ENCODE results near the gene ZNF605. TPM values are rescaled to one million over a fixed set of nuclear protein-coding genes. Genes with fewer than 3 reads are reported as not detected.

The ZNF605 gene
- total and polyA plus RNA-seq, 9 of the 15 experiments (the other 6 are each of a cell fraction or from before 2014, with no cell fraction given), result 0.45 to 1.1 (median 0.68) TPM

- DNase-seq (ENCODE audit: extremely low read depth in 1 of 4, low spot score in 3 of 4) (peak; percentile 16 to 37 (median 30)), FAIRE-seq (peak; percentile 42)
- CTCF ChIA-PET (ENCODE audit: low intra/inter-chr PET ratio), result interaction anchor here (0.5 kb wide), 1 partner anchor 768 kb away, joined by 3 read pairs; no protein-coding TSS in a partner anchor
- TF ChIP-seq RAD21 (CRISPR knock-in tag; conservative IDR thresholded peaks at IDR 0.05 in 1 of 2, IDR thresholded peaks at IDR 0.05 in 1 of 2) (peak in 1 of 2 experiments; percentile 47; a peak in 2 of 4 replicates), NEUROD1 (IDR thresholded peaks at IDR 0.05; ENCODE audit: borderline replicate concordance, low read depth, low read length, partially characterized antibody) (no peak), TOE1 (IDR thresholded peaks at IDR 0.05; ENCODE audit: borderline replicate concordance) (no peak), TOE1 (CRISPR knock-in tag; IDR thresholded peaks at IDR 0.05; ENCODE audit: borderline replicate concordance, low read depth) (no peak), ZEB2 (IDR thresholded peaks at IDR 0.05) (no peak), ZNF253 (CRISPR knock-in tag; conservative IDR thresholded peaks at IDR 0.05) (no peak), E4F1 (CRISPR knock-in tag; IDR thresholded peaks at IDR 0.05; ENCODE audit: borderline replicate concordance) (no peak), CUX1 (CRISPR knock-in tag; IDR thresholded peaks at IDR 0.05) (no peak), RFX7 (CRISPR knock-in tag; IDR thresholded peaks at IDR 0.05) (no peak), CTCFL (IDR thresholded peaks at IDR 0.05; ENCODE audit: borderline replicate concordance, insufficient read depth, low read depth, low read length, poor library complexity, severe bottlenecking) (peak; percentile 25)
Measured at GRCh38 chr12:132921685-132922084, 34.4 kb downstream of the ZNF605 start.

More at GRCh38 chr12:132921685-132922084, 34.4 kb downstream of the ZNF605 start:
- Histone ChIP-seq H3K9me3 (replicated peaks; ENCODE audit: control insufficient read depth, insufficient read depth, low read depth, low read length) (peaks cover 19% of the 10 kb centered on the region), H3K4me3 (no peak overlapping the region), H3K27ac (ENCODE audit: extremely low read depth, low read depth, low read length) (no peak overlapping the region), H3K4me1 (replicated peaks in 1 of 2; ENCODE audit: control insufficient read depth in 2 of 2, insufficient read depth in 2 of 2, low read length in 2 of 2) (no peaks in the 10 kb centered on the region), H3K4me2 (ENCODE audit: insufficient read depth, low read length) (no peak overlapping the region), H4K20me1 (replicated peaks; ENCODE audit: control insufficient read depth, insufficient read depth, low read length) (no peaks in the 10 kb centered on the region), H3K79me2 (ENCODE audit: control insufficient read depth, insufficient read depth, low read length) (no peaks in the 10 kb centered on the region), H3K9me1 (ENCODE audit: control insufficient read depth, insufficient read depth, low read length) (no peaks in the 10 kb centered on the region), H2AFZ (ENCODE audit: low read depth, low read length) (0 out of 2 replicates have a peak overlapping the region, but pooled peaks have one; percentile 17), H3K27me3 (ENCODE audit: control insufficient read depth in 2 of 2, insufficient read depth in 2 of 2, low read length in 2 of 2) (no peaks in the 10 kb centered on the region), H3K9ac (ENCODE audit: insufficient read depth in 1 of 2, low read depth in 2 of 2, low read length in 2 of 2) (no peak overlapping the region), H3K36me3 (ENCODE audit: control insufficient read depth, insufficient read depth, low read length) (no peaks in the 10 kb centered on the region)
- WGBS (ENCODE audit: insufficient coverage, low coverage, missing lambda C conversion rate), result 8% methylated on average over 9 of the region's 9 CpGs
- in situ Hi-C loops (cut with MboI) (no loop called here), intact Hi-C loops (cut with micrococcal nuclease) (no loop called here)
- BruUV-seq (replicated peaks), result no TSS peak
- POLR2A ChIA-PET, result no interaction called here
- ATAC-seq, result no peak
